ENCODE measurements around the gene HORMAD1. TPM values are rescaled to one million over a fixed set of nuclear protein-coding genes. Genes with fewer than 3 reads are reported as not detected.

Gene HORMAD1
- total and polyA plus RNA-seq, 2 donors (not counting 1 experiment from before 2014, with no cell fraction given): 0.94 to 2.1 TPM

DNA sequence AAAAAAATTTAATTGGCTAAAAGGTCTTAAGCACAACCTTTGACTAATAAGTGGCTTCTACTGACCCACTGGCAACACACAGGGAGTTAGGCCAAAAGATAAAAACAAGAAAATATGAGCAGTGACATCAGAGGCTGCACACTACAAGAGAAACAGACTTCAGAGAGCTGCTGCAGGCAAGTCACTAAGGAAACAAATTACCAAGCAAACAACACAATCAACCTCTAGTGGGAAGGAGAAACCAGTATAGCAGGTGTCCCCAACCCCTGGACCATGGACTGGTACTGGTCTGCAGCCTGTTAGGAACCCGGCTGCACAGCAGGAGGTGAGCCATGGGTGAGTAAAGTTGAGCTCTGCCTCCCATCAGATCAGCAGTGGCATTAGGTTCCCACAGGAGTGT is 70.5 kb downstream of the HORMAD1 start:
- no peaks in the 10 kb centered on the region for H3K4me1 Mint-ChIP-seq
- Histone ChIP-seq H3K27me3 (replicated peaks in 1 of 4; ENCODE audit: control extremely low read depth in 1 of 4, control insufficient read depth in 3 of 4, insufficient read depth in 4 of 4, low read length in 3 of 4) (no peaks in the 10 kb centered on the region), H3K9me3 (ENCODE audit: control extremely low read depth in 1 of 3, control insufficient read depth in 2 of 3, insufficient read depth in 1 of 3, low read length in 2 of 3) (no peaks in the 10 kb centered on the region), H3K4me2 (replicated peaks; ENCODE audit: low read depth, low read length, poor library complexity, severe bottlenecking) (no peak overlapping the region), H3K27ac (ENCODE audit: low read length in 2 of 2) (no peak overlapping the region), H3K4me1 (ENCODE audit: control insufficient read depth in 2 of 2, insufficient read depth in 2 of 2, low read length in 2 of 2) (no peaks in the 10 kb centered on the region), H3K36me3 (replicated peaks in 1 of 2; ENCODE audit: control extremely low read depth in 1 of 2, control insufficient read depth in 1 of 2, extremely low read depth in 1 of 2, insufficient read depth in 2 of 2, low read length in 1 of 2) (peaks cover 1 to 50% of the 10 kb centered on the region in 2 experiments), H2AFZ (ENCODE audit: insufficient read depth, low read depth, low read length, poor library complexity, severe bottlenecking) (no peak overlapping the region), H3K79me2 (ENCODE audit: control insufficient read depth, insufficient read depth, low read length) (peaks cover 3% of the 10 kb centered on the region), H3K4me3 (ENCODE audit: control extremely low read depth in 1 of 5, extremely low read depth in 1 of 5, insufficient read depth in 1 of 5, low read depth in 2 of 5, low read length in 4 of 5) (no peak overlapping the region), H3K9ac (ENCODE audit: low read length) (no peak overlapping the region), H4K20me1 (ENCODE audit: control insufficient read depth, insufficient read depth, low read length, poor library complexity, severe bottlenecking) (peaks cover 8% of the 10 kb centered on the region)
- no peak overlapping the region for H3K4me3 Mint-ChIP-seq
- CTCF ChIA-PET: interaction anchor here (1.3 kb wide), 2 partner anchors 90 to 329 kb away, joined by 3 read pairs; no protein-coding TSS in a partner anchor
- no peak overlapping the region for H3K27ac Mint-ChIP-seq
- WGBS (ENCODE audit: insufficient coverage): 100% methylated on average over 1 of the region's 1 CpG
- TF ChIP-seq EZH2 (IDR thresholded peaks at IDR 0.05; ENCODE audit: borderline replicate concordance, insufficient read depth, low read depth, low read length, poor library complexity, severe bottlenecking) (no peak), CTCF (IDR thresholded peaks at IDR 0.05) (no peak)
- intact Hi-C loops (cut with micrococcal nuclease): no loop called here
- H3K9me3 Mint-ChIP-seq (ENCODE audit: insufficient read depth): no peaks in the 10 kb centered on the region
- POLR2A ChIA-PET: no interaction called here
- no peaks in the 10 kb centered on the region for H3K27me3 Mint-ChIP-seq
- ATAC-seq (ENCODE audit: low read depth) (no peak), DNase-seq (no peak)

GRCh38 chr1:150649441-150650075 is 71.1 kb downstream of the HORMAD1 start:
- Histone ChIP-seq H3K4me3 (ENCODE audit: control extremely low read depth in 1 of 5, extremely low read depth in 1 of 5, insufficient read depth in 1 of 5, low read depth in 2 of 5, low read length in 4 of 5) (no peak overlapping the region), H3K79me2 (ENCODE audit: control insufficient read depth, insufficient read depth, low read length) (peaks cover 3% of the 10 kb centered on the region), H3K36me3 (replicated peaks in 1 of 2; ENCODE audit: control extremely low read depth in 1 of 2, control insufficient read depth in 1 of 2, extremely low read depth in 1 of 2, insufficient read depth in 2 of 2, low read length in 1 of 2) (peaks cover 1 to 50% of the 10 kb centered on the region in 2 experiments), H3K9ac (ENCODE audit: low read length) (no peak overlapping the region), H3K4me1 (ENCODE audit: control insufficient read depth in 2 of 2, insufficient read depth in 2 of 2, low read length in 2 of 2) (no peaks in the 10 kb centered on the region), H3K27me3 (replicated peaks in 1 of 4; ENCODE audit: control extremely low read depth in 1 of 4, control insufficient read depth in 3 of 4, insufficient read depth in 4 of 4, low read length in 3 of 4) (no peaks in the 10 kb centered on the region), H3K4me2 (replicated peaks; ENCODE audit: low read depth, low read length, poor library complexity, severe bottlenecking) (no peak overlapping the region), H3K27ac (ENCODE audit: low read length in 2 of 2) (no peak overlapping the region), H3K9me3 (ENCODE audit: control extremely low read depth in 1 of 3, control insufficient read depth in 2 of 3, insufficient read depth in 1 of 3, low read length in 2 of 3) (no peaks in the 10 kb centered on the region), H4K20me1 (ENCODE audit: control insufficient read depth, insufficient read depth, low read length, poor library complexity, severe bottlenecking) (peaks cover 8% of the 10 kb centered on the region), H2AFZ (ENCODE audit: insufficient read depth, low read depth, low read length, poor library complexity, severe bottlenecking) (no peak overlapping the region)
- TF ChIP-seq EZH2 (IDR thresholded peaks at IDR 0.05; ENCODE audit: borderline replicate concordance, insufficient read depth, low read depth, low read length, poor library complexity, severe bottlenecking): no peak
- no peak for TF ChIP-seq CTCF (IDR thresholded peaks at IDR 0.05)
- intact Hi-C loops (cut with micrococcal nuclease): no loop called here
- DNase-seq (no peak), ATAC-seq (ENCODE audit: low read depth) (no peak)
- WGBS (ENCODE audit: insufficient coverage): no CpG with 5 or more reads among the region's 5 CpGs
- Mint-ChIP-seq H3K4me1 (no peaks in the 10 kb centered on the region), H3K27ac (no peak overlapping the region), H3K4me3 (no peak overlapping the region), H3K27me3 (no peaks in the 10 kb centered on the region), H3K9me3 (ENCODE audit: insufficient read depth) (no peaks in the 10 kb centered on the region)
- ChIA-PET CTCF (interaction anchor here (1.2 to 1.3 kb wide), 3 partner anchors 89 to 329 kb away, joined by 3 to 5 read pairs (median 3); no protein-coding TSS in a partner anchor), POLR2A (no interaction called here)

Data from B cell (primary cell).